Fibroblast of mammary gland (primary cell): ENCODE results near the gene ERC1.

ENCODE experiments used
- DNase-seq: peaks from one replicate; pipeline ENCODE4 v3.0.0-alpha.2; 2010; ENCODE audit warnings: low read depth
- H3K4me3 ChIP-seq: 2 replicates; pipeline ENCODE4 v1.5.1; 2011; ENCODE audit warnings: low read depth, mild to moderate bottlenecking, low read length, moderate library complexity; ENCODE audit not compliant: control insufficient read depth
- TF ChIP-seq, protein P1 (sequence below): conservative IDR thresholded peaks from 2 replicates; pipeline ENCODE4 v1.5.1; 2011; ENCODE audit warnings: low read depth, low read length, inconsistent platforms; ENCODE audit not compliant: control insufficient read depth, insufficient read depth

The ERC1 gene

DNA sequence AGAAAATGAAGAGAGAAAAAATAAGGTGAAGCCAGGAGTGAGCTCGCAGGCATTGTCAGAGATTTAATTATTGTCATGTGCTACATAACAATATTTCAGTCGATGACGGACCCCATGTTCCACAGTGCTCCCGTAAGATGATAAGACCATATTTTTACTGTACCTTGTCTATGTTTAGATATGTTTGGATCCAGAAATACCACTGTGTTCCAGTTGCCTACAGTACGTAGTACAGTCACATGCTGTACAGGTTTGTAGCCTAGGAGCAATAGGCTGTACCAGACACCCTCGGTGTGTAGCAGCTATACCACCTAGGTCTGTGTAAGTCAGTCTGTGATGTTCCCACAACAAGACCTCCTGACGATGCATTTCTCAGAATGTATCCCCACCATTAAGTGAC is 465.9 kb downstream of the ERC1 start:
- no peak for DNase-seq
- TF ChIP-seq, protein P1, sequence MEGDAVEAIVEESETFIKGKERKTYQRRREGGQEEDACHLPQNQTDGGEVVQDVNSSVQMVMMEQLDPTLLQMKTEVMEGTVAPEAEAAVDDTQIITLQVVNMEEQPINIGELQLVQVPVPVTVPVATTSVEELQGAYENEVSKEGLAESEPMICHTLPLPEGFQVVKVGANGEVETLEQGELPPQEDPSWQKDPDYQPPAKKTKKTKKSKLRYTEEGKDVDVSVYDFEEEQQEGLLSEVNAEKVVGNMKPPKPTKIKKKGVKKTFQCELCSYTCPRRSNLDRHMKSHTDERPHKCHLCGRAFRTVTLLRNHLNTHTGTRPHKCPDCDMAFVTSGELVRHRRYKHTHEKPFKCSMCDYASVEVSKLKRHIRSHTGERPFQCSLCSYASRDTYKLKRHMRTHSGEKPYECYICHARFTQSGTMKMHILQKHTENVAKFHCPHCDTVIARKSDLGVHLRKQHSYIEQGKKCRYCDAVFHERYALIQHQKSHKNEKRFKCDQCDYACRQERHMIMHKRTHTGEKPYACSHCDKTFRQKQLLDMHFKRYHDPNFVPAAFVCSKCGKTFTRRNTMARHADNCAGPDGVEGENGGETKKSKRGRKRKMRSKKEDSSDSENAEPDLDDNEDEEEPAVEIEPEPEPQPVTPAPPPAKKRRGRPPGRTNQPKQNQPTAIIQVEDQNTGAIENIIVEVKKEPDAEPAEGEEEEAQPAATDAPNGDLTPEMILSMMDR, result no peak
- no peak overlapping the region for H3K4me3 ChIP-seq

DNA sequence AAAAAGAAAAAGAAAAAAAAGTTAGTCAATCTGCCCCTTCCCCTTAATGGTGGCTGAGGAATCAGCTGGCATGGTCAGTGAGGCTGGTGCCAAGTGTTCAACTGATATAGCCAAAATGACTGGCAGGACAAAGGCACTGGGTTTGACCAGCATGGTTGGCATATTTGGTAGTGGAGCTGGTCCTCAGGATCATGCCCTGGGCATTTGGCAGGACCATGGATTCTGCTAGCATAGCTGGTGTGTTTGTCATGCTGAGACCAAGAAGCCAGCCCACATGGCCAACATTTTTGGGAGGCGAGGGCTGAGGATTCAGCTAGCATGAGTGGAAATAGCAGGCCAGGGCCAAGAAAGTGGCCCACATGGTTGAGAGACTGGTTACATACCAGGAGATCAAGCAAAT is 466.9 kb downstream of the ERC1 start:
- TF ChIP-seq, protein P1, result no peak
- DNase-seq, result peak; percentile 64
- H3K4me3 ChIP-seq, result no peak overlapping the region

DNA sequence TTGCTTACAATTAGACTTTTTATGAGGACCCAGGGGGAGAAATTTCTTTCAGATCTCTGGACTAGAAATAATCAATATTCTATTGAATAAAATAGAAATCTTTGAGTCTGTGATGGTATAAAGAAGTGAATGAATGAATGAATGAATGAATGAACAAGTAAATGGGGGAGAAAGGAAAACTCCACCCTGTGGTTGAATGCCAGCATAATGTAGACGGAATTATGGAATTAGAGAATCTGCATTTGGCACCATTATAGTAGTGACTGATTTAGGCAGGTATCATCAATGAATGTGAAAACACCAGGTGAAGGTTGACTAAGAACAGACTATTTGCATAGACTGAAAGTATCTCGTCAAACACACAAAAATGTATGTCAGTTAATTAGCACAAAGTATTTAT is 468.3 kb downstream of the ERC1 start:
- H3K4me3 ChIP-seq, result no peak overlapping the region
- TF ChIP-seq, protein P1, result no peak
- no peak for DNase-seq

DNA sequence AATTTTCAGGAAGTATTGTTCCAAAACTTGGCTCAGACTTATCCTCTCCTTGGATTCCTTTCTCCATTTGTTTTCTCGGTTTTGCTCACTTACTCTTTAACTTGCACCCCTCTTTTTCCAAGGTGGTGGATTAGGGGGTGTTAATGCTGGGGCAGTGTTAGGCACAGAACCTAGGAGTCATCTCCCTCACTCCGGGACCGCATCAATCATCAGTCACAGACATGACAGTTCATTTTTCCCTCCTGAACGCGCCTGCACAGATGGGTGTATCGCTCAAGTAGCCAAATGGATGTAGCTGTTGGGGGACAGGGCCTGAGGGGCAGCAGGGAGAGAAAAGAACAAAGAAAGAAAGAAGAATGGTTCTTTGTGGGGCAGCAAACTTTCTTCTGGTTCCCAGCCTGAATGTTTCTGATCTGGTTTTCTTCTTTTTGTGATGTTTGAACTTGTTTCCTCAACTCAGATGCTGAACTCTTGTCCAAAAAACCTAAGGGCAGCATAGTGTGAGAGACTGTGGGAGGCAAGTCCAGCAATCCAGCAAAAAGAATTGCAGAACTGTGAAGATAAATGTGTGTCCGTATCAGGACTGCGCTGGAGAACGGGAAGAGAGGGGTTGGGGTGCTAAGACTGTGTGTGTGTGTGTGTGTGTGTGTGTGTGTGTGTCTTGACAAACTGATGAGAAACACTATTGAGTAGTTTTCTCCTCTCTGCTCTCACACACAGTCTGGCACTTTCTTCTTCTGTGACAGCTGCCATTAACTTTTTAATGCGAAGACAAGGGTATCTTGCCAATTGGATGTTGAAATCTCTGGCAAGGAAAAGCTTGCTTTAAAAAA is 472.3 kb downstream of the ERC1 start:
- DNase-seq, result no peak
- TF ChIP-seq, protein P1, result no peak
- H3K4me3 ChIP-seq, result no peak overlapping the region

DNA sequence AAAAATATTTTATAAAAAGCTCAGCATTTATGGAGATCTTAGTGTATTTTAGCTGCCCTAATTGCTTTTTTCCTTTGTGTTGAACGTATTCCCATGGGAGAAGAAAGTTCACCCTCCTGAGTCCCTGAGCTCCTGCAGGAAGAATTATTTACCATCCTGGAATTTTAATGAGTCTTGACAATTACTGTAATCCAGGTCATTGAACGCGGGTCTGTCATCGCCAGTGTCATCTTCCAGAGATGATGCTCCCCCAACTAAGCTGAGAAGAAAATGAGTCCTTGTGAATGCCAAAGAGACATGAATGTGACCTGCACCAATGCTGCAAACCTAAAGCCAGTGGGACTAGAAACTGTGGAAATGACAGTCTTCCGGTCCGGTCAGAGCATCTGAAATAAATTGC is 473.9 kb downstream of the ERC1 start:
- H3K4me3 ChIP-seq, result no peak overlapping the region
- TF ChIP-seq, protein P1, result no peak
- DNase-seq, result no peak

DNA sequence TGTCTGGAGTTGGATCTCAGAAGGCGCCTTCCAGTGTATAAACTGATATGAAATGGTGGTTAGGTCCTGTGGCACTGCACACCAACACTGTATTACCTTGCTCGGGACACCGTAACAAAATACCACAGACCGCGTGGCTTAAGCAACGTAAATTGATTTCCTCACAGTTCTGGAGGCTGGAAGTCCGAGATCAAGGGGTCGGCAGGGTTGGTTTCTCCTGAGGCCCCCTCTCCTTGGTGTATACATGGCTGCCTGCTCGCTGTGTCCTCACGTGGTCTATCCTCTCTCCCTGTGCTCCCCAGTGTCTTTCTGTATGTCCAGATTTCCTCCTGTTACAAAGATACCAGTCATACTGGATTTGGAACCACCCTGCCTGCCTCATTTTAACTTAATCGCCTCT is 475.0 kb downstream of the ERC1 start:
- no peak overlapping the region for H3K4me3 ChIP-seq
- TF ChIP-seq, protein P1, result no peak
- no peak for DNase-seq
